Lower leg skin (tissue), 4 donors: ENCODE data around the gene CALY. TPM values are rescaled to one million over a fixed set of nuclear protein-coding genes. Genes with fewer than 3 reads are reported as not detected.

Experiments used
- DNase-seq, 2 donors: peaks; one replicate each; pipeline ENCODE4 v3.0.0-alpha.2; 2019; ENCODE audit warnings: low spot score in 2 of 2
- H3K4me3 ChIP-seq: fragments of 200-600 bp; sonication (generic); 2 replicates; pipeline ENCODE4 v1.5.1; 2017; ENCODE audit warnings: mild to moderate bottlenecking, low read depth; ENCODE audit not compliant: poor library complexity, severe bottlenecking
- POLR2A ChIP-seq, 2 donors: fragments of 450-650 bp; IDR thresholded peaks; one replicate each; pipeline ENCODE4 v1.6.1; 2016 to 2017; ENCODE audit warnings: antibody characterized with exemption in 2 of 2, mild to moderate bottlenecking in 1 of 2, moderate library complexity in 1 of 2
- WGBS, 2 donors: methylation state at CpG; one replicate each; pipeline ENCODE4 v1.1.5; 2018; 5-methylcytosine and 5-hydroxymethylcytosine counted together
- intact Hi-C: fragments of 100-400 bp; cut with DNase I; formaldehyde crosslinking; loops from one replicate; pipeline ENCODE4 v1.15.0; 2023; ENCODE audit warnings: low total_unique reads
- total RNA-seq, 4 donors: library from RNA; depleted of rRNA; stranded (reverse); fragments of >200 nt; gene quantifications; one replicate each; pipeline ENCODE4 v1.1.0, GENCODE V29; 2016
- TF ChIP-seq, protein P1 (sequence below), 3 donors: fragments of 450-650 bp; IDR thresholded peaks; one replicate each; pipeline ENCODE4 v1.5.1; 2016; ENCODE audit warnings: antibody characterized with exemption in 3 of 3, mild to moderate bottlenecking in 3 of 3, moderate library complexity in 2 of 3

CALY gene
- total RNA-seq, 4 donors from 2014 or later = not detected

DNA sequence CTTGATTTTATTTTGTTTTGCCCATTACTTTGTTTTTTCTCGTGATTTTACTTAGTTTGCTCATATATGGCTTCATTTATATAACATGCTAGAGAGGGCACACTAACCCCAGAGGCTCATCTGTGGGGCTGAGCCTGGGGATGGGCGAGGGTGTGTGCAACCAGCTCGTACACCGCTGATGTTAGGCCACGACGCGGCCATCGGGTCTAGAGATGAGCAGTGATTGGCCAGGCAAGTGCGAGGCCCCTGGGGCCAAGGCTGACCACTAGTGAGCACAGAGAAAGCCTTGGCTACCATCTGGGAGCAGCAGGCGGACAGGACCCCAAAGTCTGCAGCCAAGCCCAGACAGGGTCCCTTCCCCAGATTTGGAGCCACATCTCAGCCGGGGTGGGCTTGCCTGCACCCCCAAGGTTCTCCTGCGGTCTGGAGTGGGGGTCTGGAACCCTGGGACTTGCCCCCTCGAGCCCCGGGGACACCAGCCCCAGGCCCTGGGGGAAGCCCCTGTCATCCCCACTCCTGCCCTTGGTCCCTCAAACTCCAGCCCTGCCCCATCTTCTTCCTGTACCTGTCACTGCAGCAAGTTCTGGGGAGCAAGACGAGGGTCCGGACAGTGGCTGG lies 17.4 kb upstream of the CALY start:
- no peak for DNase-seq
- TF ChIP-seq, protein P1, sequence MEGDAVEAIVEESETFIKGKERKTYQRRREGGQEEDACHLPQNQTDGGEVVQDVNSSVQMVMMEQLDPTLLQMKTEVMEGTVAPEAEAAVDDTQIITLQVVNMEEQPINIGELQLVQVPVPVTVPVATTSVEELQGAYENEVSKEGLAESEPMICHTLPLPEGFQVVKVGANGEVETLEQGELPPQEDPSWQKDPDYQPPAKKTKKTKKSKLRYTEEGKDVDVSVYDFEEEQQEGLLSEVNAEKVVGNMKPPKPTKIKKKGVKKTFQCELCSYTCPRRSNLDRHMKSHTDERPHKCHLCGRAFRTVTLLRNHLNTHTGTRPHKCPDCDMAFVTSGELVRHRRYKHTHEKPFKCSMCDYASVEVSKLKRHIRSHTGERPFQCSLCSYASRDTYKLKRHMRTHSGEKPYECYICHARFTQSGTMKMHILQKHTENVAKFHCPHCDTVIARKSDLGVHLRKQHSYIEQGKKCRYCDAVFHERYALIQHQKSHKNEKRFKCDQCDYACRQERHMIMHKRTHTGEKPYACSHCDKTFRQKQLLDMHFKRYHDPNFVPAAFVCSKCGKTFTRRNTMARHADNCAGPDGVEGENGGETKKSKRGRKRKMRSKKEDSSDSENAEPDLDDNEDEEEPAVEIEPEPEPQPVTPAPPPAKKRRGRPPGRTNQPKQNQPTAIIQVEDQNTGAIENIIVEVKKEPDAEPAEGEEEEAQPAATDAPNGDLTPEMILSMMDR (IDR thresholded peaks at IDR 0.05) = no peak
- no peak for TF ChIP-seq POLR2A (IDR thresholded peaks at IDR 0.05)
- H3K4me3 ChIP-seq = no peak overlapping the region
- intact Hi-C loops = no loop called here
- 84 to 88% methylated on average over 13 to 16 of the region's 16 CpGs for WGBS, 2 donors

DNA sequence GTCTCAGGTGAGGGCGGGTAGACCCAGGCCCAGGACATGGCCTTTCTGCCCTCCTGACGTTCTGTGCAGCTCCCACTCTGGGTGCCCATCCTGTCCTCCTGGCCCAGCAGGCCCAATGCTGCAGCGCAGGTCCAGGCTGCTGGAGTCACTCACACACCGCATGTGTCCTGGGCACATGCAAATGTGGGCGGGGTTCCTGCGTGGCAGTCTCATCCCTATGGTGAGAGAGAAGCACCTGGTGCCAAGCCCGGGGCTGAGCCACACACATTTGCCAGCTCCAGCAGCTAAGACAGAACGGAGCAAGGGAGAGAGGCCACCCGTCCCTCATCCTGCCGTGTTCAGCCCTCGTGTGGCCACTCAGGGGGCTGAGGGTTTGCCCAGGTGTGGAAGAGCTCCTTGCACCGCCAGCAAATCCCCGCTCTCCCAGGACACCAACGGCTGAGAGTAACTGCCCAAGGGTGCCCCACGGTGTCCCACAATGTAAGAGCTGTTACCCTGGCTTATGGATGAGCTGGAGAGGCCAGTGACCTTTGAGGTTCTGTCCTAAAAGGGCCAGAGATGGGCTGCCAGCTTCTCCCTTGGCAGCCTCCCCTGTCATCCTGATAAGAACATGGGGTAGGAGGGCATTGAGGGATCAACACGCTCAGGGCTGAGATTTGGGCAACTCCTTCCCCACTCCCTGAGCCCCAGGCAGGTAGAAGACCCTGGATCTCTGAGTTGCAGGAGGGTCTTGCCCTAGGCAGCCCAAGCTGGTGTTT lies 16.7 kb upstream of the CALY start:
- intact Hi-C loops = no loop called here
- WGBS, 2 donors = 57 to 60% methylated on average over 15 to 16 of the region's 16 CpGs
- TF ChIP-seq POLR2A (IDR thresholded peaks at IDR 0.05) = no peak
- TF ChIP-seq, protein P1 (IDR thresholded peaks at IDR 0.05) = no peak
- no peak for DNase-seq
- H3K4me3 ChIP-seq = no peak overlapping the region

DNA sequence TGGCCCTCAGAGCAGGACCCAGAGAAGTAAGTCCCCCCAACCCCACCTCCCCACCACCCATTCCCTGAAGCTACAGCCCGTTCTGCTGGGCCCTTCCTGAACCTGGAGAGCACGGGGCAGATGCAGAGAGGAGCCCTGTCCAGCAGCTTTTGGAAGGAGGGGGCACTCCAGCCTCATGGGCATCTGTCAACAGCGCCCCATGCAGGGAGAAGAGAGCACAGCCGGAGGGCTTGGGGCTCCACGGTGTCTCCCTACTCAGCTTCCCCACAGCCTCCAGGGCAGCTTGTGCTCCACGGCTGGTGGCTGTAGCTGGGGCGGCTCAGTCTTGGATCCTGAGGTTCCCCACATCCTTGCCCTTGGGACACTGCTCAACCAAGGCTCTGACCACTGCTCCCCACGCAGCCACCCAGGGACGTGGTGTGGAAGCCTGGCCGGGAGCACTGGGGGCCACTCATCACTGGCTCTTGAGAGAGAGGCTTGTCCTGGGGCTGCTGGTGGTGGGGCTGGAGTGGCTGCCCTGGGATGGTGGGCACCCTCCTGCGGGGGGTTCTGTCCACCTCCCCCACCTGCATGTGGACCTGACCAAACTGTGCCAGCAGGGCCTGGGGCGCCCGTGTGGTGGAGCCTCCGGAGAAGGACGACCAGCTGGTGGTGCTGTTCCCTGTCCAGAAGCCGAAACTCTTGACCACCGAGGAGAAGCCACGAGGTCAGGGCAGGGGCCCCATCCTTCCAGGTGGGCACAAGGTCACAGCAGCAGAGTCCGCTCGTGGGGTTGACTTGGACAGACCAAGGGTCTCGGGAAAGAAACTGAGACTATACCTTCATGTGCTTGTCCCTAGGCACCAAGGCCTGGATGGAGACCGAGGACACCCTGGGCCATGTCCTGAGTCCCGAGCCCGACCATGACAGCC lies 15.0 kb upstream of the CALY start:
- DNase-seq = no peak
- TF ChIP-seq, protein P1 (IDR thresholded peaks at IDR 0.05) = no peak
- no peak for TF ChIP-seq POLR2A (IDR thresholded peaks at IDR 0.05)
- intact Hi-C loops = no loop called here
- no peak overlapping the region for H3K4me3 ChIP-seq
- WGBS, 2 donors = 66 to 86% methylated on average over 14 to 20 of the region's 24 CpGs

DNA sequence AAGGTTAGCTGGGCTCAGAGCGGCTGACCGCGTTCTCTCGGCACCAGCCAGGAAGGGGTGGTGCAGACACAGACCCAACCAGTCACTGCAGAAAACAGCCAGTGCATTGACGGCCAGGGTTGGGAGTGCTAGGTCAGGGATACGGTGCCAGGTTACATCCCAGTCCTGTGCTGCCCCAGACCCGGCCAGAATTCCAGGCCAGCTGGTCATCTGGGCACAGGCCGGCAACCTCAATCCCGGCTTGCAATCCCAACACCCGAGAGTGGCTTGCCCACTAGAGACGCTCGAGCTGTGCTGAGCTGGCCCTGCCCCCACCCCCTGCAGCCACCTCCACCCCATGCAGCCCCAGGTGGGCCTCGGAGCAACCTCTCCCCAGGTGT lies 14.2 kb upstream of the CALY start:
- intact Hi-C loops = no loop called here
- no peak overlapping the region for H3K4me3 ChIP-seq
- DNase-seq = no peak
- 45 to 58% methylated on average over 6 to 10 of the region's 13 CpGs for WGBS, 2 donors
- TF ChIP-seq POLR2A (IDR thresholded peaks at IDR 0.05) = no peak
- TF ChIP-seq, protein P1 (IDR thresholded peaks at IDR 0.05) = no peak

DNA sequence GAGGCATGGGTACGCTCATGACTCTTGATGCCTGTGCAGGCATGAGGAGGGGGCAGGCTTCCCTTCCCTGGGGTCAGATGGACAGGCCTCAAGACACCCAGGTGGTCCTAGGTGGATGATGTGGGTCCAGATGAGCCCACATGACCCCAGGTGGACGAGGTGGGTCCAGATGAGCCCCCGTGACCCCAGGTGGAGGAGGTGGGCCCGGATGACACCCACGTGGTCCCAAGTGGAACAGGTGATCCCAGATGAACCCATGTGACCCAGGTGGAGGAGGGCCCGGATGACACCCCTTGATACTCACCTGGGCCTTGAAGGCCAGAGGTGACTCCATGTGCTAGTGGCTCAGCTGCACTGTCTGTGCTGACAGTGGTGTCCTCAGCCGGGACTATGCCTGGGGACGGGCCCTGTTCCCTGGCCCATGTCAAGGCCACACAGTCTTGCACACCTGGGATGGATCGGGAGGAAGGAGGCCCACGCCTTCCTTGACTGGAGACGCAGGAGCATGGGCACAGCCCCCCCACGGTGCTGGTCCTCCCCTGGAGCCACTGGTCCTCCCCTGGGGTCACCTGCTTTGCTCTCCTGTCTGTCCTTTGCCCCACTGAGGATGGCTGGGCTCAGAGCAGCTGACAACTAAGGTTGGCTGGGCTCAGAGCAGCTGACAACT lies 13.7 kb upstream of the CALY start:
- DNase-seq = no peak
- no peak for TF ChIP-seq POLR2A (IDR thresholded peaks at IDR 0.05)
- TF ChIP-seq, protein P1 (IDR thresholded peaks at IDR 0.05) = no peak

More for the DNA sequence above, 13.7 kb upstream of the CALY start:
- 74 to 78% methylated on average over 9 to 11 of the region's 12 CpGs for WGBS, 2 donors
- H3K4me3 ChIP-seq = no peak overlapping the region
- intact Hi-C loops = no loop called here
